ENCODE measurements around the gene PIK3R5. TPM values are rescaled to one million over a fixed set of nuclear protein-coding genes. Genes with fewer than 3 reads are reported as not detected.

Gene PIK3R5
- total and polyA plus RNA-seq, 2 donors (not counting 1 experiment from before 2014, with no cell fraction given) = 63.1 to 70.0 TPM

DNA sequence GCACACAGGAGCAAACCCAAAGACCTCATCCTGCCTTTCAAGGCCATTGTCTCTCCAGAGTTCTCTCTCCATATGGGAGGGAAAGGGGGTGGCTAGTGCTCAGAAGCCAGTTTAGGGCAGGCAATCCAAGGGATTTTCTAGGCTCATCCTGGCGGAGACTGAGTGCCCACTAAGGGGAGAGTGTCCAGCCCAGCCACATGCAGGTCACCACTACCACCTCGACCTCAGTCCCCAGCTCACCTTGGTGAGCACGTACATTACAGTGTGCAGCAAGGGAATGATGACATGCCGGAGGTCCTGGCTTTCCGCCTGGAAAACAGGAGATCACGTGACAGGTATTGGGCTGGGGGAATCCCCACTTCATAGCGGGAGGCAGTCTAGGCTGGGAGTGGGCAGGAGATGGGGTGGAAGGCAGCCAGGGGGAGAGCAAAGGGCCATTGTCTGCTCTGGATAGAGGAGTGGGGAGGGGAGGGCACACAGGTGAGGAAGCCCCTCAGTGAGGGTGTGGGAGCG, 127.9 kb downstream of the PIK3R5 start:
- Histone ChIP-seq H3K4me2 (replicated peaks; ENCODE audit: low read depth, low read length, poor library complexity, severe bottlenecking) (no peak overlapping the region), H2AFZ (ENCODE audit: insufficient read depth, low read depth, low read length, poor library complexity, severe bottlenecking) (no peak overlapping the region), H3K36me3 (replicated peaks in 1 of 2; ENCODE audit: control extremely low read depth in 1 of 2, control insufficient read depth in 1 of 2, extremely low read depth in 1 of 2, insufficient read depth in 2 of 2, low read length in 1 of 2) (peaks cover 0 to 2% of the 10 kb centered on the region in 2 experiments), H3K9me3 (ENCODE audit: control extremely low read depth in 1 of 3, control insufficient read depth in 2 of 3, insufficient read depth in 1 of 3, low read length in 2 of 3) (peaks cover 0 to 11% (median 0%) of the 10 kb centered on the region in 3 donors), H3K4me1 (ENCODE audit: control insufficient read depth in 2 of 2, insufficient read depth in 2 of 2, low read length in 2 of 2) (peaks cover 0 to 9% of the 10 kb centered on the region in 2 donors), H3K27ac (ENCODE audit: low read length in 2 of 2) (no peak overlapping the region), H3K79me2 (ENCODE audit: control insufficient read depth, insufficient read depth, low read length) (no peaks in the 10 kb centered on the region), H3K9ac (ENCODE audit: low read length) (no peak overlapping the region), H3K27me3 (replicated peaks in 1 of 4; ENCODE audit: control extremely low read depth in 1 of 4, control insufficient read depth in 3 of 4, insufficient read depth in 4 of 4, low read length in 3 of 4) (no peaks in the 10 kb centered on the region), H4K20me1 (ENCODE audit: control insufficient read depth, insufficient read depth, low read length, poor library complexity, severe bottlenecking) (no peaks in the 10 kb centered on the region), H3K4me3 (ENCODE audit: control extremely low read depth in 1 of 5, extremely low read depth in 1 of 5, insufficient read depth in 1 of 5, low read depth in 2 of 5, low read length in 4 of 5) (no peak overlapping the region)
- 94% methylated on average over 8 of the region's 8 CpGs for WGBS (ENCODE audit: insufficient coverage)
- CTCF ChIA-PET = no interaction called here
- H3K27ac Mint-ChIP-seq = no peak overlapping the region
- H3K27me3 Mint-ChIP-seq = no peaks in the 10 kb centered on the region
- ATAC-seq (ENCODE audit: low read depth) (no peak), DNase-seq (no peak)
- peaks cover 4% of the 10 kb centered on the region for H3K4me1 Mint-ChIP-seq
- H3K9me3 Mint-ChIP-seq (ENCODE audit: insufficient read depth) = no peaks in the 10 kb centered on the region
- TF ChIP-seq, protein P1, sequence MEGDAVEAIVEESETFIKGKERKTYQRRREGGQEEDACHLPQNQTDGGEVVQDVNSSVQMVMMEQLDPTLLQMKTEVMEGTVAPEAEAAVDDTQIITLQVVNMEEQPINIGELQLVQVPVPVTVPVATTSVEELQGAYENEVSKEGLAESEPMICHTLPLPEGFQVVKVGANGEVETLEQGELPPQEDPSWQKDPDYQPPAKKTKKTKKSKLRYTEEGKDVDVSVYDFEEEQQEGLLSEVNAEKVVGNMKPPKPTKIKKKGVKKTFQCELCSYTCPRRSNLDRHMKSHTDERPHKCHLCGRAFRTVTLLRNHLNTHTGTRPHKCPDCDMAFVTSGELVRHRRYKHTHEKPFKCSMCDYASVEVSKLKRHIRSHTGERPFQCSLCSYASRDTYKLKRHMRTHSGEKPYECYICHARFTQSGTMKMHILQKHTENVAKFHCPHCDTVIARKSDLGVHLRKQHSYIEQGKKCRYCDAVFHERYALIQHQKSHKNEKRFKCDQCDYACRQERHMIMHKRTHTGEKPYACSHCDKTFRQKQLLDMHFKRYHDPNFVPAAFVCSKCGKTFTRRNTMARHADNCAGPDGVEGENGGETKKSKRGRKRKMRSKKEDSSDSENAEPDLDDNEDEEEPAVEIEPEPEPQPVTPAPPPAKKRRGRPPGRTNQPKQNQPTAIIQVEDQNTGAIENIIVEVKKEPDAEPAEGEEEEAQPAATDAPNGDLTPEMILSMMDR (IDR thresholded peaks at IDR 0.05) = no peak
- intact Hi-C loops (cut with micrococcal nuclease) = no loop called here
- POLR2A ChIA-PET = no interaction called here
- no peak overlapping the region for H3K4me3 Mint-ChIP-seq

DNA sequence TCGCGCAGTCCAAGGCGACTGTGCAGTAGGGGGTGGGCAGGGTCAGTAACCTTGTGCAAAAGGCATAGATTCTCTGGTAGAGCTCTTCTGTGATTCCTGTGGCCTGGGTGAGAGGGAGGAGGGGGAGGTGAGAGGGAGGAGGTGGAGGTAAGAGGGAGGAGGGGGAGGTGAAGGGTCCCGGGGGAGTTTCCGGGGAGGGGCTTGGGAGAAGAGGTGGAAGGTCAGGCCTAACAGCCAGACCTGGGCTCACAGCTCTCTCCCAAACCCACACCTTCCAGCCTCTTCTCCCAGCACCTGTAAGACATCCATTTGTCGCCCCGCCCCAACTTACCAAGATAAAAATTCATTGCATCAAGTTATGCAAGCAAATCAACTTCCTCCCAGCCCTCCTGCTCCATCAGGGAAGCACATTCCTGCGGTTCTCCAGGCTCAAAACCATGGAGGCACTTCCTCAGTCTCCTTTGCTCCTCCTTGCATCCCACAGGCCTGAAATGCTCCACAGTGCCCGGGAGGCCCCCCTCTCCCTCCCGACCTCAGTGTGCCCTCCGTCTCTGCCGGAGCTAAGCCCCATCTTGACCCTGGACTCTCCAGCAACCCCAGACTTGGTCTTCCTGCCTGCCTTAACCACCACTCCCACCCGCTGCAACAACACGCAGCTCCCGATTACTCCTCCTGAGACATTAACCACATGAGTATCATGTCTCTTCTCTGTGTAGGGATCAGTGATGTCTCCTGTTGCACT, 128.5 kb downstream of the PIK3R5 start:
- Histone ChIP-seq H3K36me3 (replicated peaks in 1 of 2; ENCODE audit: control extremely low read depth in 1 of 2, control insufficient read depth in 1 of 2, extremely low read depth in 1 of 2, insufficient read depth in 2 of 2, low read length in 1 of 2) (peaks cover 0 to 2% of the 10 kb centered on the region in 2 experiments), H3K4me3 (ENCODE audit: control extremely low read depth in 1 of 5, extremely low read depth in 1 of 5, insufficient read depth in 1 of 5, low read depth in 2 of 5, low read length in 4 of 5) (no peak overlapping the region), H3K9me3 (ENCODE audit: control extremely low read depth in 1 of 3, control insufficient read depth in 2 of 3, insufficient read depth in 1 of 3, low read length in 2 of 3) (peaks cover 0 to 11% (median 0%) of the 10 kb centered on the region in 3 donors), H2AFZ (ENCODE audit: insufficient read depth, low read depth, low read length, poor library complexity, severe bottlenecking) (no peak overlapping the region), H3K27me3 (replicated peaks in 1 of 4; ENCODE audit: control extremely low read depth in 1 of 4, control insufficient read depth in 3 of 4, insufficient read depth in 4 of 4, low read length in 3 of 4) (no peaks in the 10 kb centered on the region), H3K4me1 (ENCODE audit: control insufficient read depth in 2 of 2, insufficient read depth in 2 of 2, low read length in 2 of 2) (peaks cover 0 to 2% of the 10 kb centered on the region in 2 donors), H3K79me2 (ENCODE audit: control insufficient read depth, insufficient read depth, low read length) (no peaks in the 10 kb centered on the region), H3K9ac (ENCODE audit: low read length) (no peak overlapping the region), H3K27ac (ENCODE audit: low read length in 2 of 2) (no peak overlapping the region), H3K4me2 (replicated peaks; ENCODE audit: low read depth, low read length, poor library complexity, severe bottlenecking) (no peak overlapping the region), H4K20me1 (ENCODE audit: control insufficient read depth, insufficient read depth, low read length, poor library complexity, severe bottlenecking) (no peaks in the 10 kb centered on the region)
- Mint-ChIP-seq H3K27ac (no peak overlapping the region), H3K4me3 (no peak overlapping the region), H3K4me1 (no peaks in the 10 kb centered on the region), H3K27me3 (no peaks in the 10 kb centered on the region), H3K9me3 (ENCODE audit: insufficient read depth) (no peaks in the 10 kb centered on the region)
- CTCF ChIA-PET = interaction anchor here (1.3 kb wide), 1 partner anchor 12 kb away, joined by 3 read pairs; no protein-coding TSS in a partner anchor
- POLR2A ChIA-PET = no interaction called here
- DNase-seq (no peak), ATAC-seq (ENCODE audit: low read depth) (no peak)
- 94% methylated on average over 11 of the region's 15 CpGs for WGBS (ENCODE audit: insufficient coverage)
- intact Hi-C loops (cut with micrococcal nuclease) = no loop called here
- TF ChIP-seq EZH2 (IDR thresholded peaks at IDR 0.05; ENCODE audit: borderline replicate concordance, insufficient read depth, low read depth, low read length, poor library complexity, severe bottlenecking) = no peak
- TF ChIP-seq, protein P1 (IDR thresholded peaks at IDR 0.05) = no peak

Measured in B cell (primary cell).